ENCODE measurements around the gene APOBEC3B.
A peak's percentile ranks its signal among the peaks of the same experiment; 100 is the strongest.
"Not testable (repeated sequence)": the region's sequence is repeated elsewhere in the genome, so short reads cannot be mapped to it uniquely, and the experiment has no call there.

APOBEC3B gene

GRCh38 chr22:38981992-38982927 is at the start of gene APOBEC3B:
APOBEC3B (plus strand) TSS chr22:38982347; CDS start chr22:38982454, 107 bp downstream.
- FAIRE-seq (no peak), DNase-seq (ENCODE audit: low spot score) (peak; percentile 91)

GRCh38 chr22:38935023-38935422 is 47.1 kb upstream of the APOBEC3B start:
- DNase-seq (ENCODE audit: low spot score) (peak; percentile 74), FAIRE-seq (peak; percentile 88)

GRCh38 chr22:38935616-38936015 is 46.5 kb upstream of the APOBEC3B start:
- no peak for DNase-seq (ENCODE audit: low spot score)
- FAIRE-seq, result no peak

DNA sequence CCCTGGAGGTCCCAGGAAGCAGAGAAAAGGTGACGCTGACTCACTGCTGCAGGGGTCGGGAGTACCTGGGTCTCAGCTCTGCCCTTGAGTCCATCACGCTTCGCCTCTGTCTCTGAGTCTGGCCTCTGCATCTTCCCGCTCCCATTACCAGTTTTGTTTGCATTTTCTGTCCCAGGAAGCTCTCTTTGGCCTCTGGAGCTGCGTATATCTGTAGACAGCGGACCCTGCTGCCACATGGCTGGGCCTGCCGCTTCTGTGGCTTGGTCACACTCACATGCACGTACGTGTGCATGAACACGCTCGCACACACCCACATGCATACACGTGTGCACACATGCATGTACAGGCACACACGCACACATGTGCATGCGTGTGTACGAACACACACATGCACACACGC is 45.6 kb upstream of the APOBEC3B start:
- DNase-seq (ENCODE audit: low spot score), result no peak
- FAIRE-seq, result peak; percentile 32

GRCh38 chr22:38937036-38937435 is 45.1 kb upstream of the APOBEC3B start:
- DNase-seq (ENCODE audit: low spot score), result no peak
- FAIRE-seq, result no peak

DNA sequence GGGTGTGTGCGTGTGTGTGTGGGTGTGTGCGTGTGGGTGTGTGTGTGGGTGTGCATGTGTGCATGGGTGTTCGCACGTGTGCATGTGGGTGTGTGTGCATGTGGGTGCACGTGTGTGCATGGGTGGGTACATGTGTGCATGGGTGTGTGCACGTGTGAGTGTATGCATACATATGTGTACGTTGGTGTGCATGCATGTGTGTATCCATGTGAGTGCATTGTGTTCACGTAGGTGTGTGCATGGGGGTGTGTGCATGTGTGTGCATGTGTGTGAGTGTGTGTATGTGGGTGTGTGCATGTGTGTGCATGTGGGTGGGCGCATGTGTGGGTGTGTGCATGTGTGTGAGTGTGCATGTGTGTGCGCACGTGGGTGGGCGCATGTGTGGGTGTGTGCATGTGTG is 44.6 kb upstream of the APOBEC3B start:
- DNase-seq (ENCODE audit: low spot score) (no peak), FAIRE-seq (peak; percentile 99)

DNA sequence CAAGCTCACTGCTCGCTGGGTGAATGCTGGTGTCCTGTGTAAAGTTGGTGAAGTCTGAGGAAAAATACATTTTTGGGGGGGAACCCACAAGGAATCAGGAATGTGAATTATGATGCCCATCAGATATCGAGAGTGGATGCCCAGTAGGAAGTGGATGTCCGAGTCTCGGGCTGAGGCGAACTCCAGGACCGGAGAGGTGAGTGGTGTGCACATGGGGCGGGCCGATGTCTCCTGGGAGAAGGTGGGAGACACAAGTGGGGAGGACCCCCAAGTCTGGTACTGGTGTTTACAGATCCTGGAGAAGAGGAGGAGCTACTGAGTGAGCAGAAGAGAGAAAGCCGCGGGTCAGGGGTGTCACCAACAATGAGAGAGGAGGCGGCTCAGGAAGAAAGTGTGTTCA is 43.9 kb upstream of the APOBEC3B start:
- FAIRE-seq, result no peak
- no peak for DNase-seq (ENCODE audit: low spot score)

DNA sequence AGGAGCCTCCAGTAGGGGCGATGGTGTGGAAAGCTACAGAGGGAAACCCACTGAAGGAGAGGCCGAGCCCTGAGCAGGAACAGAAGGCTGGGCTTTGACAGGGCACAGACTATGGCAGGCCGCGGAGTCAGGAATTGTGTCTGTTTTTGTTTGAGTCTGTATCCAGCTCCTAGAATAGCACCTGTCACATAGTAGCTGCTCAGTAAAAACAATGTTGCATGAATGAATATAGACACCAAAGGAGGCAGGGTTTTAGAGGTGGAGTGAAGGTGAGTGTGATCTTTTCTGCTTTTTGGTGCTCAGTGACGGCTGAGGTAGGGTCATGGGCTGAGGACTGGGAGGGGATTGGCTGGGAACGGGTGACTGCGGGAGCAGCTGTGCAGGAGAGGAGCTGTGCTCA is 43.2 kb upstream of the APOBEC3B start:
- DNase-seq (ENCODE audit: low spot score), result no peak

GRCh38 chr22:38940811-38941384 is 41.2 kb upstream of the APOBEC3B start:
- FAIRE-seq (no peak), DNase-seq (ENCODE audit: low spot score) (no peak)

More for the DNA sequence above, 43.2 kb upstream of the APOBEC3B start:
- FAIRE-seq, result no peak

DNA sequence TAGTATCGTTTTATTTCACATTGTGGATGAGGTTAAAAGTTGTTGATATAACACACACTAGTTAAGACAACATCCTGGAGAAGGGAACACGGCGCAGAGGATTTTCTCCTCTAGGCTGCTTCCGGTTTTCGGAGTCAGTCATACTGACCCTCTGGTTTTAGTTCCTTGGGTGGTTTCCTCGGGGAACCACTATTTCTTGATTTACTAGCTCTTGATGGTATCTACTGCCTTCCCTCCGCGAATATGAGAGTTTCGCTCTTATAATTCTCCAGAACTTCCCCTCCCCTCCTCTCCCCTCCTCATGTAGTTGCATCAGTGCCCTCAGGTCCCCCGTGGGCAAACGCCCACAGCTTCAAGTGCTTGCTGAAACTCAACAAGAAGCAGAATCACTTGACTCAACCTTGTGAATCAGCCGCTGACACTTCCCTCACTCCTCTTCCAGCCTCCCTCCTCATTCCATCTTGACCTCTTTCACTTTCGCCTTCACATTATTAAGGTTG is 40.6 kb upstream of the APOBEC3B start:
- no peak for DNase-seq (ENCODE audit: low spot score)
- no peak for FAIRE-seq

DNA sequence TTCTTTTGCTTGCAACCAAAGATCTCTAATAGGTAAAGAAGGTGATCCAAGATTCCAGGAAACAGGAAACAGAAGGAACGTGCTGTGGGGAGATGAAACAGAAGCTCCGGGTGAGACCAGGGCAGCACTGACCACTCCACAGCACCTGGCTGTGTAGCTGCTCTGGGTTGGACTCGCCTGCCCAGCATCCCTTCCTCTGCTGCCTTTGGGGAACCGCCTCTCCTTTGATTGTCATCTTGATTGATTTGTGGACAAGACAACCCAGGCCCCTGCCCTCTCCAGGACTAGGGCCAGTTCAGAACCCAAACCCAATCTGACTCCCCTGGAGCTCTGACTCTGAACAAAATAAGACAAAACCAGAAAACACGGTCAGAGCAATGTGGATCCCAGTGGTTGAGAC is 39.4 kb upstream of the APOBEC3B start:
- DNase-seq (ENCODE audit: low spot score) (no peak), FAIRE-seq (no peak)

GRCh38 chr22:38943201-38943600 is 38.9 kb upstream of the APOBEC3B start:
- FAIRE-seq (no peak), DNase-seq (ENCODE audit: low spot score) (no peak)

DNA sequence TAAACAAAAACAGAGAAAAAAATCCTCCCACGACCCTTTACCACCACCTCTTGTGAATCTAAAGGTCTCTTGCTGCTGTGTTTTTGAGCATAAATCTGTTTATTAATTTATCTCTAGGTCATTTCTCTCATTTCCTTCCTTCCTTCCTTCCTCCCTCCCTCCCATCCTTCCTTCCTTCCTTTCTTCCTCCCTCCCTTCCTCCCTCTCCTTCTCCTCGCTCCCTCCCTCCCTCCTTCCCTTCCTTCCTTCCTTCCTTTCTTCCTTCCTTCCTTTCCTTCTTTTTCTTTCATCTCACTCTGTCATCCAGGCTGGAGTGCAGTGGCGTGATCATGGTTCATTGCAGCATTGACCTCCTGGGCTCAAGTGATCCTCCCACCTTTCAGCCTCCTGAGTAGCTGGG is 38.3 kb upstream of the APOBEC3B start:
- FAIRE-seq, result no peak
- no peak for DNase-seq (ENCODE audit: low spot score)

DNA sequence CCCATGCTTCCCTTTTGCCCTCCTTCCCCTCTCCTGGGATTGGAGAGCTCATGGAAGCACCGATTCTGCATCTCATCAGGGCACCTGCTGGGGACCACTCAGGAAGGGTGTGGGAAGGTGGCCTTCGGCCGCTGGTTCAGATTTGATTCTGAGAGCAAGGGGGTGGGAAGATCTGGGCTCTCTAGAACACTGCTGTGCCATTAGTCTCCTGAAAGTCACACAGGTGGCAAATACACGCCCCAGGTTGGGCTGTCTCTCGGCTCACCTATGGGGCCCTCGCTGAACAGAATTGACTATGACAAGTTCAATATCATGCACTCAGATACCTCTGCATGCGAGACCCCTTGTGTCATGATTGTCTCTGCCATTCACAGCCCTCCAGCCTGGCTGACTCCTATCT is 37.5 kb upstream of the APOBEC3B start:
- no peak for DNase-seq (ENCODE audit: low spot score)
- FAIRE-seq, result no peak

DNA sequence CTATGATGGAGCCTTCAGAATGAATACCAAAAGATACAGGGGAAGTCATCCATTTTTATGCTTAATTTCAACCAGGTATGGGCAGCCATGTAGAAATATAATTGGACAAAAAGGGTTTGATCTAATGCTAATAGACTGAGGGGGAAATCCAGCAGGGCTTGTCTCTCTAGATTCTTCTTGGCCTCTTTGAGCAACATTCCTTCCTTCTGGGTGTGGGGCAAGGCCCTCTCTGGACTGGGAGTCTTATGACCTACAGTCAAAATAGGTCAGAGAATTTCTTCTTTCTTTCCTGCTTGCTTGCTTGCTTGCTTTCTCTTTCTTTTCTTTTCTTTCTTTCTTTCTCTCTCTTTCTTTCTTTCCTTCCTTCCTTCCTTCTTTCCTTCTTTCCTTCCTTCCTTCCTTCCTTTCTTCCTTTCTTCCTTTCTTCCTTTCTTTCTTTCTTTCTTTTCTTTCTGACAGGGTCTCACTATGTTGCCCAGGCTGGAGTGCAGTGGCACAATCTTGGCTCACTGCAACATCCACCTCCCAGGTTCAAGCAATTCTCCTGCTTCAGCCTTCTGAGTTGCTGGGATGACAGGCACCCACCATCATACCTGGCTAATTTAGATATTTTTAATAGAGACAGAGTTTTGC is 36.3 kb upstream of the APOBEC3B start:
- not testable (repeated sequence) for DNase-seq (ENCODE audit: low spot score); FAIRE-seq

DNA sequence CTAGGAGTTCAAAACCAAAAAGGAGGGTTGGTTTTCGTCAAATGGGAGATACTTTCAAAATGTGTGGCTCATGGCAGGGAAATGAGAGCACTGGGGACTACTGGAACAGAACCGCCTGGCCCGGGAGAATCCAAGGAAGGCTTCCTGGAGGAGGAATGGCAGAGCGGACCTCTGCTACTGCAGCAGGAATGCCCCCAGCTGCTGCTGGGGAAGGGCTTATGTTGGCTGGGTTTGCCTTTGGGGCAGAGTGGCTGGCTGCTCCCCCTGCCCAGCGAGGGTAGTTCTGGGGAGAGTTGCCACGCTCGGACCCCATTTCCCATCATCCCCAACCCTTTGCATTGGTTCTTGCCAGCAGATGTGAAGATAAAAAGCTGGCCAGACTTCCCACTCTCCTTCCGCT is 35.4 kb upstream of the APOBEC3B start:
- FAIRE-seq (no peak), DNase-seq (ENCODE audit: low spot score) (no peak)

GRCh38 chr22:38947321-38948140 is 34.6 kb upstream of the APOBEC3B start:
- FAIRE-seq (peak; percentile 44), DNase-seq (ENCODE audit: low spot score) (no peak)

- no peak for FAIRE-seq
- no peak for DNase-seq (ENCODE audit: low spot score)
These were observed 33.8 kb upstream of the APOBEC3B start for GRCh38 chr22:38948181-38948940.

- no peak for FAIRE-seq
- no peak for DNase-seq (ENCODE audit: low spot score)
These were observed 32.2 kb upstream of the APOBEC3B start for GRCh38 chr22:38949889-38950405.
